Pancreas (tissue), 10 donors: ENCODE data around the gene L3MBTL2. TPM values are rescaled to one million over a fixed set of nuclear protein-coding genes. Genes with fewer than 3 reads are reported as not detected.
A peak's percentile ranks its signal among the peaks of the same experiment; 100 is the strongest.

Experiments used
- ATAC-seq, 4 donors: fragments of 200-7000 bp; cut with Tn5 transposase; one replicate each; pipeline versions ENCODE4 v1.8.0 to v1.9.1; 2020; ENCODE audit warnings: mild to moderate bottlenecking in 4 of 4, moderate library complexity in 4 of 4
- DNase-seq, 6 donors: peaks; one replicate each; pipeline ENCODE4 v3.0.0-alpha.2; 2020
- FAIRE-seq: peaks from 2 replicates; lab custom pipeline; 2012; peaks lifted over from hg19 to GRCh38; lab: Jason Lieb, UNC
- H3K27ac ChIP-seq, 4 donors: fragments of 200-600 bp; sonication (generic); 1 replicate in 3 of 4; 2 replicates in 1 of 4; pipeline versions ENCODE4 v1.5.0 to v1.8.0; 2020
- H3K27me3 ChIP-seq, 4 donors: fragments of 200-600 bp; one replicate each; pipeline ENCODE4 v1.8.0; 2021
- H3K36me3 ChIP-seq, 3 donors: fragments of 200-600 bp; sonication (generic) in 1 of 3; one replicate each; pipeline versions ENCODE4 v1.5.0 to v1.8.0; 2020 to 2021
- H3K4me1 ChIP-seq, 3 donors: fragments of 200-600 bp; one replicate each; pipeline ENCODE4 v1.8.0; 2021
- H3K4me3 ChIP-seq, 4 donors: fragments of 200-600 bp; sonication (generic) in 2 of 4; one replicate each; pipeline versions ENCODE4 v1.5.0 to v1.8.0; 2020 to 2021
- H3K9me3 ChIP-seq, 4 donors: fragments of 200-600 bp; one replicate each; pipeline ENCODE4 v1.8.0; 2021
- CTCF ChIP-seq, 4 donors: fragments of 200-600 bp; sonication (generic) in 3 of 4; IDR thresholded peaks; one replicate each; pipeline versions ENCODE4 v1.5.0 to v1.8.0; 2021; ENCODE audit warnings: antibody characterized with exemption in 4 of 4
- WGBS, 2 donors: extraction: QIAGEN DNeasy Blood & Tissue Kit; methylation state at CpG; one replicate each; pipeline ENCODE4 v1.1.7; 2013; 5-methylcytosine and 5-hydroxymethylcytosine counted together
- intact Hi-C, 3 donors: fragments of 100-400 bp; cut with DNase I; formaldehyde crosslinking; loops; one replicate each; pipeline versions ENCODE4 v1.11.1 to v1.14.2; 2022
- polyA plus RNA-seq, 2 donors: library from polyadenylated mRNA; stranded (reverse); fragments of 200-250 nt; gene quantifications; one replicate each; pipeline ENCODE4 v1.2.3, GENCODE V29; 2013
- total RNA-seq, 6 donors: library from RNA; stranded (reverse); fragmentation: NEBNext Ultra II Directional in 4 of 6; extraction: Animal tissue kit (Norgen Biotek cat#: 25700) in 4 of 6; gene quantifications; one replicate each; pipeline versions ENCODE4 v1.2.1 to v1.2.4, GENCODE V29; 2021 to 2023
- donor health status: healthy with polysubstance abuse.
- donor health status: DM: no; HTN: no; CAD: no; lungs with moderate emphysema.
- donor health status: DM: no; HTN: no; CAD: no.
- donor health status: control.
- donor health status: control.
- donor health status: Bipolar disorder and iron deficiency.
- donor health status: DM: yes; HTN: yes; CAD: no.
- donor health status: DM: no; HTN: no; CAD: no.
- donor health status: DM: no; HTN: no; CAD: no.
- donor health status: DM: yes; HTN: yes; CAD: no.

L3MBTL2 gene
- total and polyA plus RNA-seq, 8 donors = 7.9 to 15.9 (median 9.8) TPM

- Histone ChIP-seq H3K27me3 (no peaks in the 10 kb centered on the region), H3K4me3 (no peak overlapping the region), H3K36me3 (peaks cover 11 to 35% (median 26%) of the 10 kb centered on the region in 3 donors), H3K27ac (no peak overlapping the region), H3K9me3 (no peaks in the 10 kb centered on the region), H3K4me1 (no peaks in the 10 kb centered on the region)
- FAIRE-seq (no peak), DNase-seq (no peak), ATAC-seq (no peak)
- intact Hi-C loops = no loop called here
- no peak for TF ChIP-seq CTCF (IDR thresholded peaks at IDR 0.05)
- 85 to 87% methylated on average over 3 of the region's 3 CpGs for WGBS, 2 donors
Observed at GRCh38 chr22:41180926-41181325, 24.2 kb upstream of the L3MBTL2 start.

- ATAC-seq (peak in 1 of 4 donors; percentile 44), FAIRE-seq (no peak), DNase-seq (no peak)
- no peaks in the 10 kb centered on the region for H3K9me3 ChIP-seq
- peaks cover 11 to 28% (median 20%) of the 10 kb centered on the region in 3 donors for H3K36me3 ChIP-seq
- 84 to 89% methylated on average over 15 of the region's 15 CpGs for WGBS, 2 donors
- no peaks in the 10 kb centered on the region for H3K4me1 ChIP-seq
- H3K27ac ChIP-seq = no peak overlapping the region
- H3K27me3 ChIP-seq = no peaks in the 10 kb centered on the region
- intact Hi-C loops = no loop called here
- TF ChIP-seq CTCF (IDR thresholded peaks at IDR 0.05) = no peak
- no peak overlapping the region for H3K4me3 ChIP-seq
Observed at GRCh38 chr22:41181349-41182241, 23.5 kb upstream of the L3MBTL2 start.

GRCh38 chr22:41184679-41185078 is 20.4 kb upstream of the L3MBTL2 start:
- TF ChIP-seq CTCF (IDR thresholded peaks at IDR 0.05) = no peak
- intact Hi-C loops = no loop called here
- Histone ChIP-seq H3K4me1 (no peaks in the 10 kb centered on the region), H3K27ac (no peak overlapping the region), H3K9me3 (no peaks in the 10 kb centered on the region), H3K27me3 (no peaks in the 10 kb centered on the region), H3K4me3 (no peak overlapping the region), H3K36me3 (no peaks in the 10 kb centered on the region)
- 70 to 82% methylated on average over 3 of the region's 3 CpGs for whole genome bisulfite sequencing, 2 donors
- FAIRE-seq (no peak), DNase-seq (no peak), ATAC-seq (no peak)

GRCh38 chr22:41191467-41191866 is 13.6 kb upstream of the L3MBTL2 start:
- ATAC-seq = no peak
- Histone ChIP-seq H3K27me3 (no peaks in the 10 kb centered on the region), H3K4me1 (no peaks in the 10 kb centered on the region), H3K36me3 (no peaks in the 10 kb centered on the region), H3K9me3 (no peaks in the 10 kb centered on the region), H3K4me3 (no peak overlapping the region), H3K27ac (no peak overlapping the region)
- FAIRE-seq = no peak
- no peak for TF ChIP-seq CTCF (IDR thresholded peaks at IDR 0.05)
- WGBS, 2 donors = 60 to 67% methylated on average over 2 of the region's 2 CpGs
- intact Hi-C loops = no loop called here
- DNase-seq = no peak

GRCh38 chr22:41193829-41194228 is 11.3 kb upstream of the L3MBTL2 start:
- H3K27ac ChIP-seq = no peak overlapping the region
- 91 to 95% methylated on average over 6 of the region's 6 CpGs for WGBS, 2 donors
- no peaks in the 10 kb centered on the region for H3K9me3 ChIP-seq
- FAIRE-seq (no peak), DNase-seq (no peak), ATAC-seq (no peak)
- H3K4me3 ChIP-seq = no peak overlapping the region
- no peaks in the 10 kb centered on the region for H3K27me3 ChIP-seq
- H3K36me3 ChIP-seq = no peaks in the 10 kb centered on the region
- intact Hi-C loops = no loop called here
- TF ChIP-seq CTCF (IDR thresholded peaks at IDR 0.05) = no peak
- peaks cover 0 to 8% (median 0%) of the 10 kb centered on the region in 3 donors for H3K4me1 ChIP-seq
